Activated T-cell treated with anti-CD3 and anti-CD28 coated beads, Interleukin-2, amount 50 U/mL, for 72 hours (primary cell): Measurements from ENCODE around the gene NPAS3. TPM values are rescaled to one million over a fixed set of nuclear protein-coding genes. Genes with fewer than 3 reads are reported as not detected.

Experiments
- ATAC-seq, 2 donors: fragments of 150-1000 bp; cut with Tn5 transposase; replicated peaks in 1 of 2; 2 replicates each; pipeline ENCODE4 v1.10.0; 2021; ENCODE audit warnings: moderate library complexity in 2 of 2, mild to moderate bottlenecking in 1 of 2
- DNase-seq, 2 donors: peaks; one replicate each; pipeline ENCODE4 v3.0.0; 2021 to 2022; ENCODE audit warnings: mixed read lengths in 1 of 2
- H3K27ac Mint-ChIP-seq: one replicate; pipeline ENCODE4 v1.8.0; 2022; ENCODE audit warnings: mild to moderate bottlenecking, moderate library complexity, mixed read lengths
- H3K27me3 Mint-ChIP-seq: one replicate; pipeline ENCODE4 v1.8.0; 2022; ENCODE audit warnings: low read depth, mixed read lengths
- H3K36me3 Mint-ChIP-seq, 2 donors: one replicate each; pipeline ENCODE4 v1.8.0; 2022; ENCODE audit warnings: mixed read lengths in 2 of 2, mild to moderate bottlenecking in 1 of 2; ENCODE audit not compliant: insufficient read depth in 2 of 2
- H3K4me1 Mint-ChIP-seq: one replicate; pipeline ENCODE4 v1.8.0; 2022; ENCODE audit warnings: low read depth, mixed read lengths
- H3K4me3 Mint-ChIP-seq, 2 donors: one replicate each; pipeline ENCODE4 v1.8.0; 2022; ENCODE audit warnings: mild to moderate bottlenecking in 2 of 2, mixed read lengths in 2 of 2, moderate library complexity in 2 of 2
- H3K9me3 Mint-ChIP-seq, 2 donors: one replicate each; pipeline ENCODE4 v1.8.0; 2022; ENCODE audit warnings: mixed read lengths in 2 of 2
- total RNA-seq, 2 donors: library from RNA; stranded (reverse); gene quantifications; one replicate each; pipeline ENCODE4 v1.2.3, GENCODE V29; 2022

The NPAS3 gene
- total RNA-seq, 2 donors from 2014 or later: not detected

DNA sequence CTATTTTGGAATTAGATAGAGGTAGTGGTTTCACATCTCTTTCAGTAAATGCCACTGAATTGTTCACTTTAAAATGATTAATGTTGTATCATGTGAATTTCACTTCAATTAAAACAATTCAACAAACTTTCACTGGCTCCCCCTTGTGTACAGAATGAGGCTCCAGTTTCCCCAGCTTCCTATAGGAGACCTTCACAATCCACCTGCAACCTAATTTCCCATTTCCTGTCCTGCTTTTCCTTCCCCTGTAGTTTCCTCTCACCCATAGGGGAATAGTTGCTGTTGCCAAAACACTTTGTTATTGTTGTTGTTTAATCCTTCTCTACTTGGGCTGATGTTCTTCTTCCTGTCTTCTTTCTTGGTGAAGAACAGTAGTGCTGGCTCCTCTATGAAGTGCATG, 59.8 kb downstream of the NPAS3 start:
- no peaks in the 10 kb centered on the region for H3K27me3 Mint-ChIP-seq
- H3K4me1 Mint-ChIP-seq: no peaks in the 10 kb centered on the region
- no peak for ATAC-seq
- H3K9me3 Mint-ChIP-seq: peaks cover 4 to 7% of the 10 kb centered on the region in 2 donors
- no peak for DNase-seq
- no peaks in the 10 kb centered on the region for H3K36me3 Mint-ChIP-seq
- H3K27ac Mint-ChIP-seq: no peak overlapping the region
- no peak overlapping the region for H3K4me3 Mint-ChIP-seq

- Mint-ChIP-seq H3K4me3 (no peak overlapping the region), H3K27me3 (no peaks in the 10 kb centered on the region), H3K9me3 (peaks cover 0 to 2% of the 10 kb centered on the region in 2 donors), H3K4me1 (no peaks in the 10 kb centered on the region), H3K27ac (no peak overlapping the region), H3K36me3 (no peaks in the 10 kb centered on the region)
- ATAC-seq: no peak
- DNase-seq: no peak
Measured at GRCh38 chr14:33009673-33010072, 71.0 kb downstream of the NPAS3 start.

DNA sequence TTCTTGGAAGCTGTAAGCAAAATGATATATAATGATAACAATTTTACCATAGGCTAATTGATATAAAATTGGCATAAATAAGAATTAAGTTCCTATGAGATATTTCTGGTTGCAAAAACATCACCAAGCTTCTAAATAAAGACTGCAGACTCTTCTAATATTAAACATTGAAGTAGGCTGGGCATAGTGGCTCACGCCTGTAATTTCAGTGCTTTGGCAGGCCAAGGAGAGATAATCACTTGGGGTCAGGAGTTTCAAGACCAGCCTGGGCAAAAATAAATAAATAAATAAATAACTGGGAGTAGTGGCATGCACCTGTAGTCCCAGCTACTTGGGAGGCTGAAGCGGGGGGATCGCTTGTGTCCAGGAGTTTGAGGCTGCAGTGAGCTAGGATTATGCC, 71.8 kb downstream of the NPAS3 start:
- no peaks in the 10 kb centered on the region for H3K36me3 Mint-ChIP-seq
- no peak overlapping the region for H3K27ac Mint-ChIP-seq
- ATAC-seq (no peak), DNase-seq (no peak)
- H3K4me1 Mint-ChIP-seq: no peaks in the 10 kb centered on the region
- H3K27me3 Mint-ChIP-seq: no peaks in the 10 kb centered on the region
- no peak overlapping the region for H3K4me3 Mint-ChIP-seq
- H3K9me3 Mint-ChIP-seq: peaks cover 0 to 2% of the 10 kb centered on the region in 2 donors

- ATAC-seq (no peak), DNase-seq (no peak)
- H3K4me1 Mint-ChIP-seq: no peaks in the 10 kb centered on the region
- H3K27ac Mint-ChIP-seq: no peak overlapping the region
- H3K9me3 Mint-ChIP-seq: no peaks in the 10 kb centered on the region
- H3K4me3 Mint-ChIP-seq: no peak overlapping the region
- H3K27me3 Mint-ChIP-seq: no peaks in the 10 kb centered on the region
- no peaks in the 10 kb centered on the region for H3K36me3 Mint-ChIP-seq
Measured at GRCh38 chr14:33014710-33015109, 76.0 kb downstream of the NPAS3 start.

- no peak for DNase-seq
- H3K4me1 Mint-ChIP-seq: no peaks in the 10 kb centered on the region
- ATAC-seq: no peak
- H3K27ac Mint-ChIP-seq: no peak overlapping the region
- H3K27me3 Mint-ChIP-seq: no peaks in the 10 kb centered on the region
- H3K9me3 Mint-ChIP-seq: no peaks in the 10 kb centered on the region
- no peaks in the 10 kb centered on the region for H3K36me3 Mint-ChIP-seq
- H3K4me3 Mint-ChIP-seq: no peak overlapping the region
Measured at GRCh38 chr14:33016613-33017012, 77.9 kb downstream of the NPAS3 start.

GRCh38 chr14:33017016-33017415, 78.3 kb downstream of the NPAS3 start:
- Mint-ChIP-seq H3K4me1 (no peaks in the 10 kb centered on the region), H3K4me3 (no peak overlapping the region), H3K27ac (no peak overlapping the region), H3K9me3 (no peaks in the 10 kb centered on the region), H3K27me3 (no peaks in the 10 kb centered on the region), H3K36me3 (no peaks in the 10 kb centered on the region)
- ATAC-seq: no peak
- DNase-seq: no peak

DNA sequence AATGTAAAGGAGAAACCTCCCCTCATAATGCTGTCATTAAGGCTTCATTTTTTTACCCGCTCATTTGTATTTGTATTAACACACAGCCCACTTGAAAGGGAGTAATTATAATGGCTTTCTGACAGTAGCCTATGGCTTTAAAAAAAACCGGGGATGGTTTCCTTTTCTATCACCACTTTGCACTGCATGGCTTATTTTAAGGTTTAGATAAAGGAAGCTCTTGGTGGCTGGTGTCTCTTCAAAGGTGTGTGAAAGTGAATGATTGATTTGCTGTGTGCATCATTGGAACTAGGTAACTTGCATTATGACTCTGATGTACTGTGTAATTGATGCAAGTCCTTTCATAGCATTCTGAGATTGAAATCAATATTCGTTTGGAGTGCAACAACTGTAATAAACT, 80.7 kb downstream of the NPAS3 start:
- Mint-ChIP-seq H3K27me3 (no peaks in the 10 kb centered on the region), H3K36me3 (no peaks in the 10 kb centered on the region), H3K9me3 (no peaks in the 10 kb centered on the region), H3K4me1 (no peaks in the 10 kb centered on the region), H3K27ac (no peak overlapping the region), H3K4me3 (no peak overlapping the region)
- DNase-seq (no peak), ATAC-seq (no peak)

DNA sequence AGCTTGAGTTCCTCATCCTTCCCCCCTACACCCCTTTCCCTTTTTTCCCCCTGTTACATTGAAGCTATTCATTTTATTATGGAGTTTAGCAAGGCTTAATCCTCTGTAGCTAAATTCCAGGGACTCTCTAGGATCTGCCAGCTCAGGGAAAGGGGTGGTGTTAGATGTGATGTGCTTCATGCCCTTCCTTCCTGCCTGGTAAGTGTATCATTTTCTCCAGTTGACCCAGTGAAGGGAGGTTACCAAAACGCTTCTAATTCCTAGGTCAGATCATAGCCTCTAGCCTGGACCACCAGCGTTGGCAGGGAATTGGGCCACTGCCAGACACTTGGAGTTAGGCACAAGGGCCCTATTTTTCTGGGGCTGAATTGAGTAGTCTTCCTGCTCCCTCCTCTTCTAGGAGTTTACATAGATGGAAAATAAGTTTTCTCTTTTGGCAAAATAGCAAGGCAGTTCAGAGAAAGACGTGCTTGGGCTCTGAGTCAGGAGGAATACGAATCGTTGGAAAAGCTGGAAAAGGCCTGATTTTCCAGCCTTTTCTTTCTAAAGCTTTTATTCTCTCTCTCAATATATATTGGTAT, 88.3 kb downstream of the NPAS3 start:
- Mint-ChIP-seq H3K27me3 (peaks cover 5% of the 10 kb centered on the region), H3K4me1 (no peaks in the 10 kb centered on the region), H3K4me3 (no peak overlapping the region), H3K27ac (no peak overlapping the region), H3K36me3 (no peaks in the 10 kb centered on the region), H3K9me3 (peaks cover 3 to 4% of the 10 kb centered on the region in 2 donors)
- DNase-seq (no peak), ATAC-seq (no peak)

DNA sequence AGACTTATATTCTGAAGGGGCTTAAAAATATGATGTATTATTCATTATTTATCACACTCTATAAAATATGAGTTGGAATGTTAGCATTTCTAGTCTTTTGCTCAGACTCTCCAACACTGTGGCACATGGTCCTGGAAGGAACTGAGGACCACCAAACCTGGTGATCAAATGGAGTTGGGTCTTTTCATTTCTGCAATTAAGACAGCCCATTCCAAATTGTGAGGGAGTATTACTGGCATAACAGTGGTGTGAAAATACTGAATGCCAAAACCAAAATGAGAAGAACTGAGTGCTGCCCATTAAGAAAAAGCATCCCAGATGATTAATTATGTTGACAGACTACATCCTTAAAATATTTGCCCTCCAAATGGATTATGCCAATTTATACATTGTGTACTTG, 90.8 kb downstream of the NPAS3 start:
- Mint-ChIP-seq H3K4me3 (no peak overlapping the region), H3K9me3 (peaks cover 4% of the 10 kb centered on the region in 2 donors), H3K27ac (no peak overlapping the region), H3K4me1 (no peaks in the 10 kb centered on the region), H3K27me3 (peaks cover 5% of the 10 kb centered on the region), H3K36me3 (no peaks in the 10 kb centered on the region)
- ATAC-seq: no peak
- DNase-seq: no peak

- no peaks in the 10 kb centered on the region for H3K4me1 Mint-ChIP-seq
- H3K36me3 Mint-ChIP-seq: no peaks in the 10 kb centered on the region
- no peak for ATAC-seq
- H3K9me3 Mint-ChIP-seq: peaks cover 4% of the 10 kb centered on the region in 2 donors
- no peak overlapping the region for H3K27ac Mint-ChIP-seq
- no peak for DNase-seq
- H3K27me3 Mint-ChIP-seq: peaks cover 5% of the 10 kb centered on the region
- no peak overlapping the region for H3K4me3 Mint-ChIP-seq
Measured at GRCh38 chr14:33030386-33030785, 91.7 kb downstream of the NPAS3 start.

- ATAC-seq (no peak), DNase-seq (no peak)
- H3K4me3 Mint-ChIP-seq: no peak overlapping the region
- no peaks in the 10 kb centered on the region for H3K36me3 Mint-ChIP-seq
- H3K4me1 Mint-ChIP-seq: no peaks in the 10 kb centered on the region
- no peak overlapping the region for H3K27ac Mint-ChIP-seq
- peaks cover 0 to 2% of the 10 kb centered on the region in 2 donors for H3K9me3 Mint-ChIP-seq
- H3K27me3 Mint-ChIP-seq: no peaks in the 10 kb centered on the region
Measured at GRCh38 chr14:33035416-33036194, 96.9 kb downstream of the NPAS3 start.

- no peaks in the 10 kb centered on the region for H3K4me1 Mint-ChIP-seq
- H3K9me3 Mint-ChIP-seq: peaks cover 4% of the 10 kb centered on the region in 2 donors
- no peaks in the 10 kb centered on the region for H3K36me3 Mint-ChIP-seq
Measured at GRCh38 chr14:33039311-33039710, 100.6 kb downstream of the NPAS3 start.

GRCh38 chr14:33040372-33041140, 101.9 kb downstream of the NPAS3 start:
- H3K4me3 Mint-ChIP-seq: no peak overlapping the region
- no peaks in the 10 kb centered on the region for H3K4me1 Mint-ChIP-seq
- no peak for ATAC-seq
- no peaks in the 10 kb centered on the region for H3K27me3 Mint-ChIP-seq
- no peak overlapping the region for H3K27ac Mint-ChIP-seq
- DNase-seq: no peak
- H3K36me3 Mint-ChIP-seq: no peaks in the 10 kb centered on the region
- H3K9me3 Mint-ChIP-seq: peaks cover 6 to 11% of the 10 kb centered on the region in 2 donors

More at GRCh38 chr14:33039311-33039710, 100.6 kb downstream of the NPAS3 start:
- DNase-seq: no peak
- no peak overlapping the region for H3K27ac Mint-ChIP-seq
- H3K4me3 Mint-ChIP-seq: no peak overlapping the region
- H3K27me3 Mint-ChIP-seq: no peaks in the 10 kb centered on the region
- no peak for ATAC-seq
